C4-2B (cell line): ENCODE data around the gene DEFB119.
"Not testable (repeated sequence)": the region's sequence is repeated elsewhere in the genome, so short reads cannot be mapped to it uniquely, and the experiment has no call there.

Source experiments
- H3K27ac ChIP-seq: fragments of 450-650 bp; 2 replicates; pipeline ENCODE4 v1.5.1; 2017
- ZFX ChIP-seq: fragments of 450-650 bp; IDR thresholded peaks from 2 replicates; pipeline ENCODE4 v1.6.1; 2017
- TF ChIP-seq, protein P1 (sequence below): fragments of 450-650 bp; conservative IDR thresholded peaks from 2 replicates; pipeline ENCODE4 v1.5.1; 2017; ENCODE audit warnings: mild to moderate bottlenecking

The DEFB119 gene

DNA sequence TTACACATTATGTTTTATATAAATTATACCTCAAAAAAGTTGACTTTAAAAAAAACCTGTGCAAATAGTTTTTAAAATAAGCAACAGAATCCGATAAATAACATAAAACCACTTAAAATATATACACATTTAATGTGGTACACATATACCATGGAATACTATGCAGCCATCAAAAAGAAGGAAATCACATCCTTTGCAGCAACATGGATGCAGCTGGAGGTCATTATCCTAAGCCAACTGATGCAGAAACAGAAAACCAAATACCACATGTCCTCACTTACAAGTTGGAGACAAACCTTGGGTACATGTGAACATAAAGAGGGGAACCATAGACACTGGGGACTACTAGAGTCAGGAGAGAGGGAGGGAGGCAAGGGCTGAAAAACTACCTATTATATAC, 19.6 kb upstream of the DEFB119 start:
- TF ChIP-seq ZFX, result no peak
- TF ChIP-seq, protein P1, sequence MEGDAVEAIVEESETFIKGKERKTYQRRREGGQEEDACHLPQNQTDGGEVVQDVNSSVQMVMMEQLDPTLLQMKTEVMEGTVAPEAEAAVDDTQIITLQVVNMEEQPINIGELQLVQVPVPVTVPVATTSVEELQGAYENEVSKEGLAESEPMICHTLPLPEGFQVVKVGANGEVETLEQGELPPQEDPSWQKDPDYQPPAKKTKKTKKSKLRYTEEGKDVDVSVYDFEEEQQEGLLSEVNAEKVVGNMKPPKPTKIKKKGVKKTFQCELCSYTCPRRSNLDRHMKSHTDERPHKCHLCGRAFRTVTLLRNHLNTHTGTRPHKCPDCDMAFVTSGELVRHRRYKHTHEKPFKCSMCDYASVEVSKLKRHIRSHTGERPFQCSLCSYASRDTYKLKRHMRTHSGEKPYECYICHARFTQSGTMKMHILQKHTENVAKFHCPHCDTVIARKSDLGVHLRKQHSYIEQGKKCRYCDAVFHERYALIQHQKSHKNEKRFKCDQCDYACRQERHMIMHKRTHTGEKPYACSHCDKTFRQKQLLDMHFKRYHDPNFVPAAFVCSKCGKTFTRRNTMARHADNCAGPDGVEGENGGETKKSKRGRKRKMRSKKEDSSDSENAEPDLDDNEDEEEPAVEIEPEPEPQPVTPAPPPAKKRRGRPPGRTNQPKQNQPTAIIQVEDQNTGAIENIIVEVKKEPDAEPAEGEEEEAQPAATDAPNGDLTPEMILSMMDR, result no peak
- no peak overlapping the region for H3K27ac ChIP-seq

DNA sequence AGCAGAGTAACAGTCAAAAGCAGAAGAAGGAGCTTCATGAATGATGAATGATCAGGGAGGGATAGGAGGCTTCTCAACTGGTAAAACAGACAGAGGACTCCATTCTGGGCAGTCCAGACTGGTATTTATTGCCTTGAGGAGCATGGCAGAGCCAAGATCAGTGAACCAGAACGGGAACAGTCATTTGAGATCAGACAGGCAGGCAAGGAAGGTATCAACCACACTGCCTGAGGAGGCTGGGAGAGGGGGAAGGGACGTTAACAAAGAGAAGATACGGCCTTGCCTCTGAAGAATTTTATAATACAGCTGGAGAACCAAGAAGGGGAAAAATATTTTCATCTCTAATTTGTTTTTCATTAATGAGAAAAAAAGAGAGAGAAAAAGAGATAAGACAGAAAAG, 15.7 kb upstream of the DEFB119 start, which contains the start of gene DEFB121:
TSS of gene DEFB121 (minus strand) at position 101 of the 400 bp plus-strand sequence. CDS start at position 38, 63 bp downstream.
- no peak within 1 kb of the TSS for H3K27ac ChIP-seq
- TF ChIP-seq ZFX, result no peak
- TF ChIP-seq, protein P1, result no peak

DNA sequence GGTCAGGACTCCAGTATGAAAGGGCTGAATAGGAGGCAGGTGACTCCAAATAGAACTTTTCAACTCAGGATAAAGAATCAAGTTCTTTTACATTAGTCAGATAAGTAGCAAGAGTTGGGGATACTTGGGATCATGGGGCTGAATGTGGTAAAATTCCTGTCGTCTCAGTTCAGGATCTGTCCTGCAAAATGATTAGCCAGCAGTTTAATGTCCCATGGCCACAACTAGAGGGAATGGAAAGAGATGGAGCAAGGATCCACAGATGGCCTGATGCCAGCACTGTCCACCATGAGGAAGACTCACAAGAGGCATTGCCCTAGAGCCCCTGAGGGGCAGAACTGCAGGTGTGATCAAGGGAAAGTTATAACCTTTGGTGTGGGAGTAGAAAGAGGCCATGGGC, 13.5 kb upstream of the DEFB119 start:
- TF ChIP-seq ZFX, result no peak
- TF ChIP-seq, protein P1, result no peak

DNA sequence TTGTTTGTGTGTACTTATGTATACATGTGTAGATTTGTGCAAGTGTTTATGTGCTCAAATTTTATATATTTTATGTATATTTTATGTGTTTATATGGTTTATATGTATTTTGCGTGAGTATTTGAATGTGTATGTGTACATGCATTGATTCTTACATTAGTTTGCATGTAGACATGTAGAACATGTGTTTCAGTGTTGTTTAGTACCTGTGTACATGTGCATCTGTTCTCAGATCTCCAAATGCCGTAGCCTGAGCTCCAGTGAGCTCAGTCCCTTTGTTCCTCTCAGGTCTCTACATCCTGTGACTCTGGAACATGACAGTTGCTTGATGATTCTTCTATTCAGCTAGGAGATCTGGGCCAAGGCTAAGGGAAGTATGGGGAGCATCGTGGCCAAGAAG, 4.5 kb upstream of the DEFB119 start:
- no peak overlapping the region for H3K27ac ChIP-seq
- TF ChIP-seq ZFX, result no peak
- TF ChIP-seq, protein P1, result no peak

More for the DNA sequence above, 13.5 kb upstream of the DEFB119 start:
- H3K27ac ChIP-seq, result no peak overlapping the region

DNA sequence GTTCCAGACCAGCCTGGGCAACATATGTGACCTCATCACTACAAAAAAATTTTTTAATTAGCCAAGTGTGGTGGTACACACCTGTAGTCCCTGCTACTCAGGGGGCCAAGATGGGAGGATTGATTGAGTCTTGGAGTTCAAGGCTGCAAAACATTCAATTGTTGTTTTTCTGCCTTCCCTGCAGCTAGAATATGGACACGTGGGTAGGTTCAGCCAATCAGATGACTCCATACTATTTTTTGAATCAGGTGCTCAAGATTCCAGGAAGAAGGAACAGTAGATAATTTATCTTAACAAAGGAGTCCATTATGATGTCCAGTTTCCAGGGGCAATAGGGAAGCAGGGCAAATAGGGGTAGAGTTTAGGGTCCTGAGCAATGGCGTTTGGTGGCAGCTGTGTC, 2.4 kb upstream of the DEFB119 start:
- H3K27ac ChIP-seq, result no peak overlapping the region
- no peak for TF ChIP-seq ZFX
- TF ChIP-seq, protein P1, result no peak

DNA sequence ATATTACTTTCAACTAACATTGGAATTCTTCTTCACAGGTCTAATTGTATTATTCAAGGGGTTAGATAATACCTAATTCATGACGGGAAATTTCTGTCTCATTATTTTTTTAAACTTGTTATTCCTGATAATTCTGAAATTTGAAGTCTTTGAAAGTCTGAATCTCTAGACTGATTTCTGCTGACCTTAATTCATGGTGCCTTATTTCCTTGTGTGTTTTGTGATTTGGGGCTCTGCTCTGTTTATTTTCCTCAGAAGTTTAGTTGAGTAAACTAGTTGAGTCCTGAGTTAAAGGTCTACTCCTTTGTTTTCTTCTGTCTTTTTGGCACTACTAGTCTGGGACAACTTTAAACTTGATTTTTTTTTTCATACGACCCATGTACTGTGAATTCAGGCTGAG, 16.0 kb downstream of the DEFB119 start:
- no peak overlapping the region for H3K27ac ChIP-seq
- TF ChIP-seq, protein P1, result no peak
- TF ChIP-seq ZFX, result no peak

DNA sequence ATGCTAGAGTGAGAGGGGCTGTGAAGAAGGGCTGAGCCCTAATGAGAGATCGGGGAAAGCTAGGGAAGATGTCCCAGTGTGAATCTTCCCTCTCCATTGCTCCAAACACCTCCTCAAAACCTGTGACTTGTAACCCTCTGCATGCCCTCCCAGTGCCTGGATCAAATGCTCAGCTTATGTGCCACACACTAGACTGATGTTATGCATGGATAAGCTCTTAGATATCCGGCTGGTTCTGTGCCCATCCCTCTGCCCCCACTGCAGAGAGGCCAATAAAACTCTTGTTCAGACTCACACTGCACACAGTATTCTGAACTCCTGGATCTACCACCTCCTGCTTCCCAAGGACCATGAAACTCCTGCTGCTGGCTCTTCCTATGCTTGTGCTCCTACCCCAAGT, 22.1 kb downstream of the DEFB119 start, which contains the start of gene DEFB118:
TSS of gene DEFB118 (plus strand) at position 301 of the 400 bp plus-strand sequence. CDS start at position 351, 50 bp downstream.
- no peak for TF ChIP-seq ZFX
- TF ChIP-seq, protein P1, result no peak
- H3K27ac ChIP-seq, result no peak within 1 kb of the TSS

DNA sequence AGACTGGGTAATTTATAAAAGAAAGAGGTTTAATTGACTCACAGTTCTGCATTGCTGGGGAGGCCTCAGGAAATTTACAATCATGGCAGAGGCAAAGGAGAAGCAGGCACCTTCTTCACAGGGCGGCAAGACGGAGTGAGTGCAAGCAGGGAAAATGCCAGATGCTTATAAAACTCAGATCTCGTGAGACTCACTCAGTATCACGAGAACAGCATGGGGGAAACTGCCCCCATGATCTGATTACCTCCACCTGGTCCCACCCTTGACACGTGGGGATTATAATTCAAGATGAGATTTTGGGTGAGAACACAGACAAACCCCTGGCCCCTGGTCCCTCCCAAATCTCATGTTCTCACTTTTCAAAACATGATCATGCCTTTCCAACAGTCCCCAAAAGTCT, 26.1 kb downstream of the DEFB119 start:
- H3K27ac ChIP-seq, result not testable (repeated sequence)
